Measurements from ENCODE around the gene ZNF430. TPM values are rescaled to one million over a fixed set of nuclear protein-coding genes. Genes with fewer than 3 reads are reported as not detected.

Gene ZNF430
- total and polyA plus RNA-seq, 2 donors (not counting 1 experiment from before 2014, with no cell fraction given) = 27.5 to 45.4 TPM

GRCh38 chr19:21098291-21098690 lies 77.8 kb downstream of the ZNF430 start:
- WGBS (ENCODE audit: insufficient coverage) = no CpG with 5 or more reads among the region's 2 CpGs
- Mint-ChIP-seq H3K27ac (no peak overlapping the region), H3K4me1 (no peaks in the 10 kb centered on the region), H3K4me3 (no peak overlapping the region), H3K9me3 (ENCODE audit: insufficient read depth) (no peaks in the 10 kb centered on the region), H3K27me3 (no peaks in the 10 kb centered on the region)
- H3K4me2 ChIP-seq (replicated peaks; ENCODE audit: low read depth, low read length, poor library complexity, severe bottlenecking) = no peak overlapping the region
- H3K27ac ChIP-seq (ENCODE audit: low read length in 2 of 2) = no peak overlapping the region
- no peak for DNase-seq
- no peak overlapping the region for H3K9ac ChIP-seq (ENCODE audit: low read length)
- H3K27me3 ChIP-seq (replicated peaks in 1 of 4; ENCODE audit: control extremely low read depth in 1 of 4, control insufficient read depth in 3 of 4, insufficient read depth in 4 of 4, low read length in 3 of 4) = no peaks in the 10 kb centered on the region
- ATAC-seq (ENCODE audit: low read depth) = no peak
- H3K4me1 ChIP-seq (ENCODE audit: control insufficient read depth in 2 of 2, insufficient read depth in 2 of 2, low read length in 2 of 2) = no peaks in the 10 kb centered on the region
- H3K79me2 ChIP-seq (ENCODE audit: control insufficient read depth, insufficient read depth, low read length) = no peaks in the 10 kb centered on the region
- H3K36me3 ChIP-seq (replicated peaks in 1 of 2; ENCODE audit: control extremely low read depth in 1 of 2, control insufficient read depth in 1 of 2, extremely low read depth in 1 of 2, insufficient read depth in 2 of 2, low read length in 1 of 2) = no peaks in the 10 kb centered on the region
- no peaks in the 10 kb centered on the region for H4K20me1 ChIP-seq (ENCODE audit: control insufficient read depth, insufficient read depth, low read length, poor library complexity, severe bottlenecking)
- intact Hi-C loops (cut with micrococcal nuclease) = no loop called here
- ChIA-PET CTCF (no interaction called here), POLR2A (interaction anchor here (0.6 kb wide), 1 partner anchor 443 kb away, joined by 3 read pairs; no protein-coding TSS in a partner anchor)
- H3K9me3 ChIP-seq (ENCODE audit: control extremely low read depth in 1 of 3, control insufficient read depth in 2 of 3, insufficient read depth in 1 of 3, low read length in 2 of 3) = no peaks in the 10 kb centered on the region
- H3K4me3 ChIP-seq (ENCODE audit: control extremely low read depth in 1 of 5, extremely low read depth in 1 of 5, insufficient read depth in 1 of 5, low read depth in 2 of 5, low read length in 4 of 5) = no peak overlapping the region
- no peak overlapping the region for H2AFZ ChIP-seq (ENCODE audit: insufficient read depth, low read depth, low read length, poor library complexity, severe bottlenecking)
- TF ChIP-seq, protein P1, sequence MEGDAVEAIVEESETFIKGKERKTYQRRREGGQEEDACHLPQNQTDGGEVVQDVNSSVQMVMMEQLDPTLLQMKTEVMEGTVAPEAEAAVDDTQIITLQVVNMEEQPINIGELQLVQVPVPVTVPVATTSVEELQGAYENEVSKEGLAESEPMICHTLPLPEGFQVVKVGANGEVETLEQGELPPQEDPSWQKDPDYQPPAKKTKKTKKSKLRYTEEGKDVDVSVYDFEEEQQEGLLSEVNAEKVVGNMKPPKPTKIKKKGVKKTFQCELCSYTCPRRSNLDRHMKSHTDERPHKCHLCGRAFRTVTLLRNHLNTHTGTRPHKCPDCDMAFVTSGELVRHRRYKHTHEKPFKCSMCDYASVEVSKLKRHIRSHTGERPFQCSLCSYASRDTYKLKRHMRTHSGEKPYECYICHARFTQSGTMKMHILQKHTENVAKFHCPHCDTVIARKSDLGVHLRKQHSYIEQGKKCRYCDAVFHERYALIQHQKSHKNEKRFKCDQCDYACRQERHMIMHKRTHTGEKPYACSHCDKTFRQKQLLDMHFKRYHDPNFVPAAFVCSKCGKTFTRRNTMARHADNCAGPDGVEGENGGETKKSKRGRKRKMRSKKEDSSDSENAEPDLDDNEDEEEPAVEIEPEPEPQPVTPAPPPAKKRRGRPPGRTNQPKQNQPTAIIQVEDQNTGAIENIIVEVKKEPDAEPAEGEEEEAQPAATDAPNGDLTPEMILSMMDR (IDR thresholded peaks at IDR 0.05) = no peak
- TF ChIP-seq EZH2 (IDR thresholded peaks at IDR 0.05; ENCODE audit: borderline replicate concordance, insufficient read depth, low read depth, low read length, poor library complexity, severe bottlenecking) = no peak

- no peaks in the 10 kb centered on the region for H3K4me1 ChIP-seq (ENCODE audit: control insufficient read depth in 2 of 2, insufficient read depth in 2 of 2, low read length in 2 of 2)
- WGBS (ENCODE audit: insufficient coverage) = 100% methylated on average over 2 of the region's 2 CpGs
- CTCF ChIA-PET = interaction anchor here (0.6 kb wide), 1 partner anchor 127 kb away, joined by 4 read pairs; no protein-coding TSS in a partner anchor
These were observed 81.2 kb downstream of the ZNF430 start for GRCh38 chr19:21101521-21102242.

More at GRCh38 chr19:21101521-21102242, 81.2 kb downstream of the ZNF430 start:
- Histone ChIP-seq H2AFZ (ENCODE audit: insufficient read depth, low read depth, low read length, poor library complexity, severe bottlenecking) (no peak overlapping the region), H3K27me3 (replicated peaks in 1 of 4; ENCODE audit: control extremely low read depth in 1 of 4, control insufficient read depth in 3 of 4, insufficient read depth in 4 of 4, low read length in 3 of 4) (no peaks in the 10 kb centered on the region), H3K79me2 (ENCODE audit: control insufficient read depth, insufficient read depth, low read length) (no peaks in the 10 kb centered on the region), H4K20me1 (ENCODE audit: control insufficient read depth, insufficient read depth, low read length, poor library complexity, severe bottlenecking) (no peaks in the 10 kb centered on the region), H3K4me2 (replicated peaks; ENCODE audit: low read depth, low read length, poor library complexity, severe bottlenecking) (no peak overlapping the region), H3K27ac (ENCODE audit: low read length in 2 of 2) (no peak overlapping the region), H3K4me3 (ENCODE audit: control extremely low read depth in 1 of 5, extremely low read depth in 1 of 5, insufficient read depth in 1 of 5, low read depth in 2 of 5, low read length in 4 of 5) (no peak overlapping the region), H3K36me3 (replicated peaks in 1 of 2; ENCODE audit: control extremely low read depth in 1 of 2, control insufficient read depth in 1 of 2, extremely low read depth in 1 of 2, insufficient read depth in 2 of 2, low read length in 1 of 2) (no peaks in the 10 kb centered on the region), H3K9me3 (ENCODE audit: control extremely low read depth in 1 of 3, control insufficient read depth in 2 of 3, insufficient read depth in 1 of 3, low read length in 2 of 3) (peaks cover 0 to 5% (median 0%) of the 10 kb centered on the region in 3 donors), H3K9ac (ENCODE audit: low read length) (no peak overlapping the region)
- intact Hi-C loops (cut with micrococcal nuclease) = no loop called here
- no peak for DNase-seq
- no peaks in the 10 kb centered on the region for H3K4me1 Mint-ChIP-seq
- H3K4me3 Mint-ChIP-seq = no peak overlapping the region
- POLR2A ChIA-PET = no interaction called here
- TF ChIP-seq EZH2 (IDR thresholded peaks at IDR 0.05; ENCODE audit: borderline replicate concordance, insufficient read depth, low read depth, low read length, poor library complexity, severe bottlenecking) = no peak
- TF ChIP-seq, protein P1 (IDR thresholded peaks at IDR 0.05) = no peak
- H3K27ac Mint-ChIP-seq = no peak overlapping the region
- H3K9me3 Mint-ChIP-seq (ENCODE audit: insufficient read depth) = no peaks in the 10 kb centered on the region
- ATAC-seq (ENCODE audit: low read depth) = no peak
- no peaks in the 10 kb centered on the region for H3K27me3 Mint-ChIP-seq

Measured in B cell (primary cell).